Keratinocyte (primary cell): ENCODE results near the gene S100A9. TPM values are rescaled to one million over a fixed set of nuclear protein-coding genes. Genes with fewer than 3 reads are reported as not detected.

Source experiments
- DNase-seq: peaks from one replicate; pipeline ENCODE4 v3.0.0-alpha.2; 2011; ENCODE audit warnings: low read depth, missing footprints, low spot score
- FAIRE-seq: peaks from 2 replicates; lab custom pipeline; 2011; peaks lifted over from hg19 to GRCh38; lab: Jason Lieb, UNC
- H2AFZ ChIP-seq: 2 replicates; pipeline ENCODE4 v1.6.0; 2012; ENCODE audit warnings: low read length, control low read depth, inconsistent platforms; ENCODE audit not compliant: control insufficient read depth
- H3K27ac ChIP-seq: 2 replicates; pipeline ENCODE4 v1.5.1; 2011; ENCODE audit warnings: low read length; ENCODE audit not compliant: control insufficient read depth, insufficient read depth
- H3K27me3 ChIP-seq: 3 replicates; pipeline ENCODE4 v1.6.0; 2011; ENCODE audit warnings: low read length; ENCODE audit not compliant: control insufficient read depth, insufficient read depth; ENCODE audit errors: extremely low read depth
- H3K36me3 ChIP-seq, 2 experiments: 2 replicates in 1 of 2; 3 replicates in 1 of 2; pipeline ENCODE4 v1.5.1; 2011; ENCODE audit warnings: low read length in 2 of 2, mild to moderate bottlenecking in 1 of 2; ENCODE audit not compliant: control insufficient read depth in 2 of 2, insufficient read depth in 2 of 2; ENCODE audit errors: extremely low read depth in 1 of 2
- H3K4me1 ChIP-seq: 3 replicates; pipeline ENCODE4 v1.5.1; 2011; ENCODE audit warnings: low read length; ENCODE audit not compliant: control insufficient read depth, insufficient read depth; ENCODE audit errors: extremely low read depth
- H3K4me2 ChIP-seq: 3 replicates; pipeline ENCODE4 v1.6.0; 2011; ENCODE audit warnings: low read depth, low read length; ENCODE audit not compliant: control insufficient read depth, insufficient read depth; ENCODE audit errors: extremely low read depth
- H3K4me3 ChIP-seq, 3 experiments: fragments of 200-600 bp in 1 of 3; sonication (generic) in 1 of 3; 2 replicates in 2 of 3; 3 replicates in 1 of 3; pipeline ENCODE4 v1.5.1; 2011 to 2016; ENCODE audit warnings: low read length in 3 of 3, mild to moderate bottlenecking in 3 of 3, control low read depth in 2 of 3, inconsistent platforms in 1 of 3, low read depth in 1 of 3, mixed read lengths in 1 of 3, mixed run types in 1 of 3, moderate library complexity in 1 of 3; ENCODE audit not compliant: control insufficient read depth in 2 of 3, insufficient read depth in 2 of 3; ENCODE audit errors: extremely low read depth in 1 of 3
- H3K79me2 ChIP-seq: 2 replicates; pipeline ENCODE4 v1.6.0; 2012; ENCODE audit warnings: low read length; ENCODE audit not compliant: control insufficient read depth, insufficient read depth
- H3K9ac ChIP-seq: 3 replicates; pipeline ENCODE4 v1.6.0; 2011; ENCODE audit warnings: low read length; ENCODE audit not compliant: control insufficient read depth, insufficient read depth; ENCODE audit errors: extremely low read depth
- H3K9me1 ChIP-seq: 3 replicates; pipeline ENCODE4 v1.6.0; 2011; ENCODE audit warnings: low read length; ENCODE audit not compliant: control insufficient read depth, insufficient read depth; ENCODE audit errors: extremely low read depth
- H3K9me3 ChIP-seq: 2 replicates; pipeline ENCODE4 v1.5.1; 2012; ENCODE audit warnings: low read depth, low read length; ENCODE audit not compliant: control insufficient read depth
- H4K20me1 ChIP-seq: 3 replicates; pipeline ENCODE4 v1.6.0; 2011; ENCODE audit warnings: low read length; ENCODE audit not compliant: control insufficient read depth, insufficient read depth; ENCODE audit errors: extremely low read depth
- EZH2 ChIP-seq: IDR thresholded peaks from one replicate; pipeline ENCODE4 v1.6.1; 2012; ENCODE audit warnings: inconsistent platforms, mild to moderate bottlenecking, low read length, moderate library complexity
- dilution Hi-C: fragments of 300-500 bp; cut with MboI; formaldehyde crosslinking; loops from one replicate; pipeline ENCODE4 v1.7.0; 2020; ENCODE audit warnings: low sequenced_read_pairs; ENCODE audit not compliant: extremely low pct_ligation_motif_present
- polyA plus RNA-seq, 5 experiments: library from polyadenylated mRNA; depleted of rRNA in 3 of 5; stranded (reverse) in 3 of 5; stranded (forward) in 1 of 5; unstranded in 1 of 5; fragments of >200 nt; gene quantifications; 1 replicate in 1 of 5; 2 replicates in 3 of 5; 3 replicates in 1 of 5; pipeline versions ENCODE4 v1.2.1 to v1.2.3, GENCODE V29; 2011 to 2012; ENCODE audit warnings: missing spikeins in 2 of 5, low read depth in 1 of 5, low replicate concordance in 1 of 5
- TF ChIP-seq, protein P1 (sequence below), 3 experiments: IDR thresholded peaks in 1 of 3; conservative IDR thresholded peaks in 1 of 3; optimal IDR thresholded peaks in 1 of 3; 2 replicates in 2 of 3; 3 replicates in 1 of 3; pipeline versions ENCODE3 to v1.5.1; 2011; ENCODE audit warnings: low read length in 3 of 3, mild to moderate bottlenecking in 3 of 3, moderate library complexity in 2 of 3, control low read depth in 1 of 3, inconsistent platforms in 1 of 3; ENCODE audit not compliant: insufficient read depth in 2 of 3; ENCODE audit errors: extremely low read depth in 1 of 3

S100A9 gene
- polyA plus RNA-seq, 1 donor (not counting 4 experiments of a cell fraction or from before 2014, with no cell fraction given), result 297 TPM

DNA sequence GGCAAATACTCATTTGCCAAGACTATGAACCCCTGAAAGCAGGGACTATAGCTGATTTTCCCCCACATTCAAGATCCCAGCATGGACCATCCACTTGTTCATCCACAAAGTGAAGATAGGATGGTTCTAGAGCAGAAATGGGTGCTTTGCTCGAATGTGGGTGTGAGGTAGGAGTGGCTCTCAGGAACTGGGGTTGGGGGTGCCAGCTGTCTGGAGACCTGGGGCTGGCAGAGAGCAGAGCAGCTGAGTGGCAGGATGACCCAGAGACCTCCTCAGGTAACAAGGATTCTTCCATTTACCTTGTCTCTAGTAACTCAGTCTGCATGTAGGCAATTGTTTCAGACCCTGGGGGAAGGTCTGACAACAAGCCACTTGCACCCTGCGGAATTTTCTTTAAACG lies 6.0 kb downstream of the S100A9 start:
- FAIRE-seq, result no peak

DNA sequence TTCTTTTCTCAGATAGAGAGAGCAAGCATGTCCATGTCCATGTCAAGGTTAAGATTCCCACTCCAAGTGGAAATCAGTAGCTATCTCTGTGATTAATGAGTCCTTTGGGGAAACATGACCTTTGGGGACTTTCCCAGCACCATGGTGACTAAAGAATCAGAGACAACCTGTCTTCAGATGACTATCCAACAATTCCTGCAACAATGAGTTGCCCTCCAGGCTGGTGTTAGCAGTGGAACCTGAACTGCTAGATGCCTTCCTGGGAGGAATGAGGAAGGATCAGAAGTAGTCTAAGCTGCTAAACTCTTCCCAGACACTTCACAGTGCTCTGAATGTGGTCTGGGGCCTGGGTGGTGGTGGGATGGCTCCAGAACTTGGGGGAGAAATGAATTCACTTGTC lies 6.5 kb downstream of the S100A9 start:
- no peak for FAIRE-seq

More for the DNA sequence above, 6.0 kb downstream of the S100A9 start:
- Histone ChIP-seq H3K9ac (no peak overlapping the region), H3K27me3 (no peaks in the 10 kb centered on the region), H3K4me1 (peaks cover 18% of the 10 kb centered on the region), H3K4me3 (no peak overlapping the region), H3K9me3 (no peaks in the 10 kb centered on the region), H3K36me3 (no peaks in the 10 kb centered on the region), H3K79me2 (no peaks in the 10 kb centered on the region), H3K27ac (no peak overlapping the region), H4K20me1 (no peaks in the 10 kb centered on the region), H3K9me1 (no peaks in the 10 kb centered on the region), H2AFZ (no peak overlapping the region), H3K4me2 (no peak overlapping the region)
- no peak for DNase-seq
- dilution Hi-C loops, result no loop called here
- TF ChIP-seq, protein P1, sequence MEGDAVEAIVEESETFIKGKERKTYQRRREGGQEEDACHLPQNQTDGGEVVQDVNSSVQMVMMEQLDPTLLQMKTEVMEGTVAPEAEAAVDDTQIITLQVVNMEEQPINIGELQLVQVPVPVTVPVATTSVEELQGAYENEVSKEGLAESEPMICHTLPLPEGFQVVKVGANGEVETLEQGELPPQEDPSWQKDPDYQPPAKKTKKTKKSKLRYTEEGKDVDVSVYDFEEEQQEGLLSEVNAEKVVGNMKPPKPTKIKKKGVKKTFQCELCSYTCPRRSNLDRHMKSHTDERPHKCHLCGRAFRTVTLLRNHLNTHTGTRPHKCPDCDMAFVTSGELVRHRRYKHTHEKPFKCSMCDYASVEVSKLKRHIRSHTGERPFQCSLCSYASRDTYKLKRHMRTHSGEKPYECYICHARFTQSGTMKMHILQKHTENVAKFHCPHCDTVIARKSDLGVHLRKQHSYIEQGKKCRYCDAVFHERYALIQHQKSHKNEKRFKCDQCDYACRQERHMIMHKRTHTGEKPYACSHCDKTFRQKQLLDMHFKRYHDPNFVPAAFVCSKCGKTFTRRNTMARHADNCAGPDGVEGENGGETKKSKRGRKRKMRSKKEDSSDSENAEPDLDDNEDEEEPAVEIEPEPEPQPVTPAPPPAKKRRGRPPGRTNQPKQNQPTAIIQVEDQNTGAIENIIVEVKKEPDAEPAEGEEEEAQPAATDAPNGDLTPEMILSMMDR (optimal IDR thresholded peaks at IDR 0.05 in 1 of 3, IDR thresholded peaks at IDR 0.05 in 1 of 3, conservative IDR thresholded peaks at IDR 0.05 in 1 of 3; ENCODE audit: extremely low read depth in 1 of 3, insufficient read depth in 2 of 3, low read length in 3 of 3), result no peak
- TF ChIP-seq EZH2, result no peak

More for the DNA sequence above, 6.5 kb downstream of the S100A9 start:
- TF ChIP-seq EZH2, result no peak
- TF ChIP-seq, protein P1 (optimal IDR thresholded peaks at IDR 0.05 in 1 of 3, IDR thresholded peaks at IDR 0.05 in 1 of 3, conservative IDR thresholded peaks at IDR 0.05 in 1 of 3; ENCODE audit: extremely low read depth in 1 of 3, insufficient read depth in 2 of 3, low read length in 3 of 3), result no peak
- no peaks in the 10 kb centered on the region for H3K79me2 ChIP-seq
- no peak overlapping the region for H3K9ac ChIP-seq
- H3K27ac ChIP-seq, result no peak overlapping the region
- H3K9me1 ChIP-seq, result no peaks in the 10 kb centered on the region
- no peaks in the 10 kb centered on the region for H3K27me3 ChIP-seq
- H3K36me3 ChIP-seq, result no peaks in the 10 kb centered on the region
- no peak overlapping the region for H2AFZ ChIP-seq
- no peak overlapping the region for H3K4me2 ChIP-seq
- H4K20me1 ChIP-seq, result no peaks in the 10 kb centered on the region
- H3K4me1 ChIP-seq, result peaks cover 18% of the 10 kb centered on the region
- dilution Hi-C loops, result no loop called here
- H3K4me3 ChIP-seq, result no peak overlapping the region
- no peaks in the 10 kb centered on the region for H3K9me3 ChIP-seq
- no peak for DNase-seq
